NCI-H187 treated with DMSO at 0.1 percent for 48 hours (cell line): ENCODE results near the gene ADGRG6.

ENCODE experiments used
- DNase-seq: peaks from one replicate; lab custom pipeline; 2025; lab: John Stamatoyannopoulos, UW

ADGRG6 gene

GRCh38 chr6:142489722-142490610 lies 188.2 kb downstream of the ADGRG6 start:
- no peak for DNase-seq
